GM19099 (cell line): ENCODE results near the gene GTPBP4.

ENCODE experiments used
- POLR2A ChIP-seq: IDR thresholded peaks from 3 replicates; pipeline ENCODE4 v1.6.1; 2011; ENCODE audit warnings: low read depth; ENCODE audit not compliant: insufficient read length; ENCODE audit errors: extremely low read depth

GTPBP4 gene

GRCh38 chr10:1054684-1055083 lies 66.5 kb downstream of the GTPBP4 start:
- TF ChIP-seq POLR2A, result no peak

DNA sequence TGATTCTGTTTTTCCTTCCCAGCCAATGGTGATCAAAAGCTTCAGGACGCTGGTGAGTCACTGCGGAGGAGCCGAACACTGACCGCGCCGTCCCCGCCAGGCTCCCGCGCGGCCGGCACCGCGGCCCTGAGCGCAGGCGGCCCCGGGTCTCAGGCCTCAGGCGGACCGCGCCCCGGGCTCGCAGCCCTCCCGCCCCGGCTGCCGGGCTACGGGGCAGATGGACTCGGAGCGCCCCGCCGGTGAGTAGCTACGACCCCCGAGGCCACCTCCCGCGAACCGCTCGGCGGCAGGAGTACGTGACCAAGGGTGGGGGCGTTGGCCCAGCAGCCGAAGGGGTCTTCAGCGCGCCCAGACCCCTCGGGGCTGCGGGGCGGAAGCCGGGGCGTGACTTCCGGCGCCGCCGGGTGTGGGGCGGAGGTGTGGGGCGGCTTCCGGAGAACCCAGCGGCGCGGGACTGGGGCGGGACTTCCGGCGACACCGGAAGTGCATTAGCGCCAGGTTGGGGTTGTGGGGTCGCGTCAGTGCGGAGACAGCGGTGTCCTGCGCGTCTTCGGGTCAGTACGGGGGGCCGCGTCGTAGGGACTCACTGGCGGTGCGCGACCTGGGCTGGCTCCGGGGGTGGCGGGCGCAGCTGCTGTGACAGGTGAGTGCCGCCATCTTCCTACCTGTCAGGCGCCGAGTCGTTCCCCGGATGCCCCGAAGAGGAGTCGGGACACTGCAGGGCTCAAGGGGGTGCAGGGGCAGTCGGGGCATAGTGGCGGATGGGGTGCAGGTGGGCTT lies 68.3 kb downstream of the GTPBP4 start, which contains the start of gene WDR37:
TSS of gene WDR37 (plus strand) at position 60 of the 780 bp plus-strand sequence. CDS start 15,771 bp downstream, outside the sequence.
- TF ChIP-seq POLR2A, result peak; percentile 69

DNA sequence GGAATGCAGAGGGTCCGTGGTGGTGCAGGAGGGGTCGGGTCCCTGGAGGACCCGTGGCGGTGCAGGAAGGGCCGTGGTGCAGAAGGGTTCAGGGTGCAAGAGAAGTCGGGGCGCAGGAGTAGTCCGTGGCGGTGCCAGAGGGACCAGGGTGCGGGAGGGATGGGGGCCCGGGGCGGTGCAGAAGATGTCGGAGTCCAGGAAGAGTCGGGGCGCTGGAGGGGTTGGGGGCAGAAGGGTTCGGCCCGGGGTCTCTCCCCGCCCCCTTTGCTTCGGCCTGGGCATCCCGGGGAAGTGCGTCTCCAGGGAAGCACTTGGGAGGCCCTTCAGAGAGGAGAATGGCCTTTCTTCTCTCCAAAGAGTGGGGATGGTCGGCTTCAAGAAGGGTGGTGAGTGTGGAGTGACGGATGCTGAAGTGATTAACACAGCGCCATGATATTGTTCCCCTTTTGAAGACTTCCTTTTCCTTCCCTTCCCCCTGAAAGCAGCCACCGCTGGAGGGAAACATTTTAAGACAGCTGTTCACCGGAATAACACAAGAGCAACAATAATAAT lies 68.9 kb downstream of the GTPBP4 start:
- no peak for TF ChIP-seq POLR2A

GRCh38 chr10:1058017-1058416 lies 69.8 kb downstream of the GTPBP4 start:
- no peak for TF ChIP-seq POLR2A

DNA sequence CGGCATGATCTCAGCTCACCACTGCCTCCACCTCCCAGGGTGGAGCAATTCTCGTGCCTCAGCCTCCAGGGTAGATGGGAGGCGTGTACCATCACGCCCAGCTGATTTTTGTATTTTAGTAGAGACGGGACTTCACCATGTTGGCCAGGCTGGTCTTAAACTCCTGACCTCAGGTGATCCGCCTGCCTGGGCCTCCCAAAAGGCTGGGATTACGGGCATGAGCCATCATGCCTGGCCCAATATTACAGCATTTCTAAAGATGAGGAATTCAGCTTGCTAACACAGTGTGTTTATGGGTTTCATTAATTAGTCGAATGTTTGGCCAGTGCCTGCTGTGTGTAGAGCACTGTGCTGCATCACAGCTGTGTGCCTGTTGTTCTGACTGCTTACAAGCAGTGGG lies 71.7 kb downstream of the GTPBP4 start:
- TF ChIP-seq POLR2A, result no peak

DNA sequence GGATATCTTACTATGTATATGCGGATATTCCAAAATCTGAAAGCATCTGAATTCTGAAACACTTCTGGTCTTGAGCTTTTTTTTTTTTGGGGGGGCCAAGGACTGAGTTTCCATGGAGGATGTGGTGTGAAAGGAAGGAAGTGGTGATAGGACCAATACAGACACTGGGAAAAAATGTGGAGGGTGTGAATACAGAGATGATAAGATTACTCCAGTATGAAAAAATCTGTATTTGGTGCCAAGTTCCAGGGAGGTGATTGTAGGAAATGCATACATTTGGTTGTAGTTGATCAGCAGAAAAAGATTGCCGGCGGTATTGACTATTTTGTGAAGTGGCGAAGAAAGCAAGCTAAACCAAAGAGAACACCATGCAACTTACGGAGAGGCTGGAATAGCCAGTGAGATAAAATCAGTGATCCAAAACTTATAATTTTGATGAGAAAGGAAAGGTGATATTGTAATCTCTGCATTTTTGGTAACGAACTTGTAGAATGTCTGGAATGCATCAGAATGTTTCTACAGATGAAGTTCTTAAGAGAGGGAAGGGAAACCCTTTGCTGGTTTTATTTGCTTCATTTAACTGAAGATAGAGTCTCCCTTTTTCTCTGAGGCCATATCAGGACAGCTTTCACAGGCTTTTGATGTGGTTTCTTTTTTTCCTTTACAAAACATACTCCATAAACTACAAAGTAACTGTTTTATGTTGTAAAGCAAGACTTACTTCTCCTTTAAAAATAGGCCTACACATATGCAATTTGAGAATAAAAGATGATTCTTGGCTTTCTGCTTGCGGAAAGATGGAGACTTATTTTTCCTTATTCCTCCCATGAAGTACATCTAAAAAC lies 73.9 kb downstream of the GTPBP4 start:
- TF ChIP-seq POLR2A, result no peak

DNA sequence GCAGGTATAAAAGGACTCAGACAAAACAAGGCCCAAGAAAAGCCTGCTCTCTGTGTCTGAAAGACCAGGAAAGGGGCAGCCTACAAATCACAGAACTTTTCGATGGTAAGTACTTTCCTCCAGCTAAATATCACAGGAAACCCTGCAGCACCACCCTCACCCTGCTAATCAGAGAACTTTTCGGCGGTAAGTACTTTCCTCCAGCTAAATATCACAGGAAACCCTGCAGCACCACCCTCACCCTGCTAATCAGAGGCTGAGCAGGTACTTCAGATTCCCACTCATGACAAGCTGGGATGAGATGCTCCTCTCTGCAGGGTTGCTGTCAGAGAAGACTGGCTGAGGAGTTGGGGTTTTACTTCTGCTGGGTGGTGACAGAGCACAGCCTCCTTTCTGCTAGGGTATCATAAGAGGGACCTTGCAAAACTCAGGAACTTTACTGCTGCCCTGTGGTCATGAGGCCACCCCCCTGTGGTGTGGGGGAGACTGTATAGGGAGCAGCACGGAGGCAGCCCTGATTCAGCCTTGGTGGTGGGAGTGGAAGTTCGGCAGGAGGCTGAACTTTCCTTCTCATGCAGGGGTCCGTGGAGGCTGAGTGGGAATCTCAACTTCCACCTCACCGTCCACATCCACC lies 75.1 kb downstream of the GTPBP4 start:
- no peak for TF ChIP-seq POLR2A

GRCh38 chr10:1064964-1065247 lies 76.7 kb downstream of the GTPBP4 start:
- no peak for TF ChIP-seq POLR2A

DNA sequence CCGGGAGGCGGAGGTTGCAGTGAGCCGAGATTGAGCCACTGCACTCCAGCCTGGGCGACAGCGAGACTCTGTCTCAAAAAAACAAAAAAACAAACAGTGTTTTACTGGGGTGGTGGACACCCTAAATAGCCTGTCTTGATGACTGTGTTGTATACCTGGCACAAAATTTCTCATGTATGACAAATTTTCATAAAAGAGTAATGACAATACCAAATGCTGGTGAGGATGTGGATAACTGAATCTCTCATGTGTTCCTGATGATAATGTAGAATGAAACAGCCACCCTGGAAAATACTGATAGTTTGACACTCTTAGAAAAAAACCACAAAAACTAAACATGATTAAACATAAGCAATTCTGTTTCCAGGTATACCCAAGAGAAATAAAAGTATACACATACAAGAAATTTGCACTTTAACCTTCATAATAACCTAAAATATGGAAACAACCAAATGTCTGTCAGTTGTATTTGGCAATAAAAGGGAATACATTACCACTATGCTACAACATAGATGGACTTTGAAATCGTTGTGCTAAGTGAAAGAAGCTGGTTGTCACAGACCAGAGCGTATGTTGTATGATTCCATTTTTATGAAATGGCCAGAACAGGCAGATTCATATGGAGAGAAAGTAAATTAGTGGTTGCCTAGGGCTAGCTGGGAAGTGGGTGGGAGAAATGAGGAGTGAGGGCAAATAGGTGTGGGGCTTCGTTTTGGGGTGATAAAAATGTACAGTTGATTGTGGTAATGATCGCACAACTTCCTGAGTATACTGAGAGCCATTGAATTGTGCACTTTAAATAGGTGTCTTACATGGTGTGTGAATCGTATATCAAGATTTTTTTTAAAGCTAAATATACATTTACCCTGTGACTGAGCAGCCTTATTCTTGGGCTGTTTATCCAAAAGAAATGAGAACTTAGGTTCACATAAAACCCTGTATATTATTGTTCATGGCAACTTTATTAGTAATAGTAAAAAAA lies 80.4 kb downstream of the GTPBP4 start:
- TF ChIP-seq POLR2A, result no peak
